ENCODE data around the gene CFAP43. TPM values are rescaled to one million over a fixed set of nuclear protein-coding genes. Genes with fewer than 3 reads are reported as not detected.
A peak's percentile ranks its signal among the peaks of the same experiment; 100 is the strongest.

CFAP43 gene
- total RNA-seq, 2 donors from 2014 or later: 2.6 to 4.1 TPM

GRCh38 chr10:104130041-104130440 is 102.1 kb downstream of the CFAP43 start:
- no peaks in the 10 kb centered on the region for H3K27me3 Mint-ChIP-seq (ENCODE audit: insufficient read depth)
- peaks cover 11% of the 10 kb centered on the region for H3K36me3 Mint-ChIP-seq (ENCODE audit: low read depth)
- no peak for TF ChIP-seq CTCF (conservative IDR thresholded peaks at IDR 0.05)
- Histone ChIP-seq H3K36me3 (ENCODE audit: control insufficient read depth, insufficient read depth, low read length) (no peaks in the 10 kb centered on the region), H3K9me3 (ENCODE audit: control insufficient read depth, low read length) (no peaks in the 10 kb centered on the region), H3K4me3 (ENCODE audit: low read length) (no peak overlapping the region), H3K27me3 (ENCODE audit: control insufficient read depth, insufficient read depth, low read length, poor library complexity, severe bottlenecking) (no peaks in the 10 kb centered on the region), H3K27ac (ENCODE audit: low read depth, low read length) (no peak overlapping the region), H3K9ac (ENCODE audit: extremely low read depth, low read length, poor library complexity, severe bottlenecking) (no peak overlapping the region), H3K4me1 (ENCODE audit: control insufficient read depth, insufficient read depth, low read length) (peaks cover 7% of the 10 kb centered on the region)
- no peak overlapping the region for H3K27ac Mint-ChIP-seq
- peaks cover 8% of the 10 kb centered on the region for H3K4me1 Mint-ChIP-seq
- WGBS, 2 experiments (ENCODE audit: insufficient coverage in 1 of 2, insufficient read length in 1 of 2): 85 to 95% methylated on average over 3 of the region's 3 CpGs
- DNase-seq: no peak
- no peak overlapping the region for H3K4me3 Mint-ChIP-seq
- no peaks in the 10 kb centered on the region for H3K9me3 Mint-ChIP-seq

DNA sequence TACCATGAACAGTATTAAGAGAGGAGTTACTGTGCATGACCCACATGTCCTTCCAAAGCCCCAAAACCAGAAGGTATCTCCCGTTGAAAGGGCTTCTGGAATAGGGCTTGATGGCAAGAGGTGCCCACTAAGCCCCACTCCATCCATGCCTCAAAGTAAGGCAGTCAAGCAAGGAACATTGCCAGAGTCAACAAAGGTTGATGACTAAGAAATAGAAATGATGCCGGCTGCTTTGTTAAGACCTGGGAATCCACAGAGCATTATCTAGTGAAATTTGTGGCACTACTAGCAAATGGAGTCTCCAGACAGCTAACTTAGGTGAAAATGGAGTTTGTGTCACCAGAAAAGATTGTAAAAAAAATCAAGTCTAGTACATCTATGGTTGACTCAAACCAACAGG is 104.0 kb downstream of the CFAP43 start:
- peaks cover 11% of the 10 kb centered on the region for H3K36me3 Mint-ChIP-seq (ENCODE audit: low read depth)
- Histone ChIP-seq H3K9ac (ENCODE audit: extremely low read depth, low read length, poor library complexity, severe bottlenecking) (no peak overlapping the region), H3K4me3 (ENCODE audit: low read length) (no peak overlapping the region), H3K9me3 (ENCODE audit: control insufficient read depth, low read length) (no peaks in the 10 kb centered on the region), H3K27ac (ENCODE audit: low read depth, low read length) (no peak overlapping the region), H3K27me3 (ENCODE audit: control insufficient read depth, insufficient read depth, low read length, poor library complexity, severe bottlenecking) (no peaks in the 10 kb centered on the region), H3K4me1 (ENCODE audit: control insufficient read depth, insufficient read depth, low read length) (peaks cover 7% of the 10 kb centered on the region), H3K36me3 (ENCODE audit: control insufficient read depth, insufficient read depth, low read length) (no peaks in the 10 kb centered on the region)
- H3K9me3 Mint-ChIP-seq: no peaks in the 10 kb centered on the region
- DNase-seq: no peak
- TF ChIP-seq CTCF (conservative IDR thresholded peaks at IDR 0.05): no peak
- 93 to 100% methylated on average over 1 to 2 of the region's 2 CpGs for WGBS, 2 experiments (ENCODE audit: insufficient coverage in 1 of 2, insufficient read length in 1 of 2)
- no peaks in the 10 kb centered on the region for H3K27me3 Mint-ChIP-seq (ENCODE audit: insufficient read depth)
- peaks cover 15% of the 10 kb centered on the region for H3K4me1 Mint-ChIP-seq
- no peak overlapping the region for H3K27ac Mint-ChIP-seq
- H3K4me3 Mint-ChIP-seq: no peak overlapping the region

- Histone ChIP-seq H3K4me3 (ENCODE audit: low read length) (no peak overlapping the region), H3K27me3 (ENCODE audit: control insufficient read depth, insufficient read depth, low read length, poor library complexity, severe bottlenecking) (no peaks in the 10 kb centered on the region), H3K4me1 (ENCODE audit: control insufficient read depth, insufficient read depth, low read length) (peaks cover 7% of the 10 kb centered on the region), H3K27ac (ENCODE audit: low read depth, low read length) (no peak overlapping the region), H3K9me3 (ENCODE audit: control insufficient read depth, low read length) (no peaks in the 10 kb centered on the region), H3K9ac (ENCODE audit: extremely low read depth, low read length, poor library complexity, severe bottlenecking) (no peak overlapping the region), H3K36me3 (ENCODE audit: control insufficient read depth, insufficient read depth, low read length) (no peaks in the 10 kb centered on the region)
- Mint-ChIP-seq H3K27me3 (ENCODE audit: insufficient read depth) (no peaks in the 10 kb centered on the region), H3K9me3 (no peaks in the 10 kb centered on the region), H3K36me3 (ENCODE audit: low read depth) (peaks cover 11% of the 10 kb centered on the region), H3K4me3 (no peak overlapping the region), H3K27ac (peak overlapping the region; percentile 75), H3K4me1 (peaks cover 22% of the 10 kb centered on the region)
- TF ChIP-seq CTCF (conservative IDR thresholded peaks at IDR 0.05): peak; percentile 77
- peak; percentile 84 for DNase-seq
- WGBS, 2 experiments (ENCODE audit: insufficient coverage in 1 of 2, insufficient read length in 1 of 2): 76 to 80% methylated on average over 2 of the region's 2 CpGs
Observed at GRCh38 chr10:104127411-104127810, 104.8 kb downstream of the CFAP43 start.
